Measurements from ENCODE around the gene HPCAL1. TPM values are rescaled to one million over a fixed set of nuclear protein-coding genes. Genes with fewer than 3 reads are reported as not detected.

HPCAL1 gene
- total and polyA plus RNA-seq, 2 of the 4 experiments (the other 2 are of a cell fraction): 8.2 to 33.7 TPM

DNA sequence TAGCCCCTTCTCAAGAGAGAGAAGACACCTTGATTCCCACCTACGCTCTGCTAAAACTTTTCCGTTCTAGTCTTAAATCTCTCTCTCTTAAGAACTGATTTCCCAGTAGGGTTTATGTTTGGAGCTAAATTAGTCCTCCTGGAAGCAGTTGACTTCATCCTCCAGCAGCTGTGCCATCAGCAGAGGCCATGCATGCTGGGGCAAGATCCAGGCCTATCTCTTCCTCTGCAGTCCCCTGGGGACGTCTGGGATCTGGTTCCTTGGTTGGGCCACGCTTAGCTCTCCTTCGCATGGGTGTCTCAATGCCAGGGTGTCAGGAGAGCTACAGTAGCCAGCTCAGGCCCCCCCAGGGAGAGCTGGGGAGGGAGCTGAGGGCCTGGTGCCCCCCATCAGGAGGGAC lies 49.7 kb downstream of the HPCAL1 start:
- H2AK9ac ChIP-seq (replicated peaks; ENCODE audit: low read depth, low read length, poor library complexity): no peak overlapping the region
- no peak overlapping the region for H3K18ac ChIP-seq (ENCODE audit: low read depth, low read length)
- peaks cover 9 to 26% of the 10 kb centered on the region in 2 experiments; a peak in 3 of 4 replicates for H3K79me1 ChIP-seq (ENCODE audit: low read depth in 1 of 2, low read length in 2 of 2)
- H4K5ac ChIP-seq (ENCODE audit: low read depth, low read length): no peak overlapping the region
- no peak overlapping the region for H3K4me3 ChIP-seq (ENCODE audit: insufficient read depth, low read depth, low read length)
- ChIA-PET CTCF (no interaction called here), POLR2A (ENCODE audit: unreplicated experiment) (no interaction called here)
- no peak overlapping the region for H3K9ac ChIP-seq (ENCODE audit: low read depth, low read length)
- no peak overlapping the region for H4K8ac ChIP-seq (ENCODE audit: low read depth in 2 of 2, low read length in 2 of 2)
- 93% methylated on average over 3 of the region's 5 CpGs; no CpG with 5 or more reads in 1 of the 2 experiments for WGBS, 2 experiments (ENCODE audit: extremely low coverage in 2 of 2, insufficient read length in 1 of 2)
- H3K4ac ChIP-seq (ENCODE audit: low read depth, low read length): no peak overlapping the region
- peaks cover under 1% of the 10 kb centered on the region; the same call in 1 of the 2 replicates for H3K4me1 ChIP-seq (ENCODE audit: control insufficient read depth, insufficient read depth, low read length)
- no peak overlapping the region for H3K14ac ChIP-seq (replicated peaks; ENCODE audit: low read depth, low read length)
- H3K9me1 ChIP-seq (ENCODE audit: insufficient read depth, low read length): peaks cover under 1% of the 10 kb centered on the region; the same call in 1 of the 2 replicates
- intact Hi-C loops (cut with micrococcal nuclease) (no loop called here), dilution Hi-C loops (cut with HindIII; ENCODE audit: low sequenced_read_pairs, unreplicated experiment) (no loop called here), in situ Hi-C loops (cut with MboI; ENCODE audit: low sequenced_read_pairs) (no loop called here)
- no peak overlapping the region for H2BK120ac ChIP-seq (ENCODE audit: low read depth, low read length)
- no peak overlapping the region for H2AK5ac ChIP-seq (ENCODE audit: low read depth, low read length)
- no peak overlapping the region for H2BK5ac ChIP-seq (ENCODE audit: low read depth, low read length, poor library complexity, severe bottlenecking)
- no peaks in the 10 kb centered on the region for H3K9me3 ChIP-seq (ENCODE audit: control insufficient read depth, insufficient read depth, low read length)
- no peak overlapping the region for H2BK15ac ChIP-seq (ENCODE audit: low read depth, low read length)
- DNase-seq (no peak), ATAC-seq (ENCODE audit: low read depth) (no peak)
- no peak overlapping the region for H2AFZ ChIP-seq (replicated peaks; ENCODE audit: low read length, poor library complexity)
- no peak overlapping the region for H2BK20ac ChIP-seq (ENCODE audit: low read depth, low read length)
- no peaks in the 10 kb centered on the region for H3K36me3 ChIP-seq (ENCODE audit: control insufficient read depth, insufficient read depth, low read length)
- H3K27ac ChIP-seq (ENCODE audit: insufficient read depth, low read length): no peak overlapping the region
- peaks cover 14% of the 10 kb centered on the region; the same call in 1 of the 2 replicates for H4K20me1 ChIP-seq (ENCODE audit: insufficient read depth, low read length)
- H3K4me2 ChIP-seq (ENCODE audit: low read depth, low read length): no peak overlapping the region
- no peak overlapping the region for H3K23ac ChIP-seq (ENCODE audit: low read depth, low read length)
- no peak overlapping the region for H4K91ac ChIP-seq (ENCODE audit: insufficient read depth, low read depth, low read length)
- no TSS peak for BruUV-seq (replicated peaks)
- no peak for TF ChIP-seq CHD1 (IDR thresholded peaks at IDR 0.05; ENCODE audit: low read depth, low read length)
- TF ChIP-seq, protein P1, sequence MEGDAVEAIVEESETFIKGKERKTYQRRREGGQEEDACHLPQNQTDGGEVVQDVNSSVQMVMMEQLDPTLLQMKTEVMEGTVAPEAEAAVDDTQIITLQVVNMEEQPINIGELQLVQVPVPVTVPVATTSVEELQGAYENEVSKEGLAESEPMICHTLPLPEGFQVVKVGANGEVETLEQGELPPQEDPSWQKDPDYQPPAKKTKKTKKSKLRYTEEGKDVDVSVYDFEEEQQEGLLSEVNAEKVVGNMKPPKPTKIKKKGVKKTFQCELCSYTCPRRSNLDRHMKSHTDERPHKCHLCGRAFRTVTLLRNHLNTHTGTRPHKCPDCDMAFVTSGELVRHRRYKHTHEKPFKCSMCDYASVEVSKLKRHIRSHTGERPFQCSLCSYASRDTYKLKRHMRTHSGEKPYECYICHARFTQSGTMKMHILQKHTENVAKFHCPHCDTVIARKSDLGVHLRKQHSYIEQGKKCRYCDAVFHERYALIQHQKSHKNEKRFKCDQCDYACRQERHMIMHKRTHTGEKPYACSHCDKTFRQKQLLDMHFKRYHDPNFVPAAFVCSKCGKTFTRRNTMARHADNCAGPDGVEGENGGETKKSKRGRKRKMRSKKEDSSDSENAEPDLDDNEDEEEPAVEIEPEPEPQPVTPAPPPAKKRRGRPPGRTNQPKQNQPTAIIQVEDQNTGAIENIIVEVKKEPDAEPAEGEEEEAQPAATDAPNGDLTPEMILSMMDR (conservative IDR thresholded peaks at IDR 0.05; ENCODE audit: low read depth, low read length): no peak
- TF ChIP-seq CEBPB (IDR thresholded peaks at IDR 0.05; ENCODE audit: low read depth, low read length): no peak
- TF ChIP-seq MXI1 (IDR thresholded peaks at IDR 0.05; ENCODE audit: borderline replicate concordance, low read depth, low read length): no peak
- no peak for TF ChIP-seq FOS (IDR thresholded peaks at IDR 0.05; ENCODE audit: low read depth, low read length)
- TF ChIP-seq POLR2A (IDR thresholded peaks at IDR 0.05; ENCODE audit: low read depth, low read length): no peak
- TF ChIP-seq RAD21 (IDR thresholded peaks at IDR 0.05; ENCODE audit: low read length): no peak
- TF ChIP-seq MAFK (IDR thresholded peaks at IDR 0.05; ENCODE audit: low read depth, low read length): no peak
- TF ChIP-seq, protein P2, sequence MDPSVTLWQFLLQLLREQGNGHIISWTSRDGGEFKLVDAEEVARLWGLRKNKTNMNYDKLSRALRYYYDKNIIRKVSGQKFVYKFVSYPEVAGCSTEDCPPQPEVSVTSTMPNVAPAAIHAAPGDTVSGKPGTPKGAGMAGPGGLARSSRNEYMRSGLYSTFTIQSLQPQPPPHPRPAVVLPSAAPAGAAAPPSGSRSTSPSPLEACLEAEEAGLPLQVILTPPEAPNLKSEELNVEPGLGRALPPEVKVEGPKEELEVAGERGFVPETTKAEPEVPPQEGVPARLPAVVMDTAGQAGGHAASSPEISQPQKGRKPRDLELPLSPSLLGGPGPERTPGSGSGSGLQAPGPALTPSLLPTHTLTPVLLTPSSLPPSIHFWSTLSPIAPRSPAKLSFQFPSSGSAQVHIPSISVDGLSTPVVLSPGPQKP (IDR thresholded peaks at IDR 0.05; ENCODE audit: borderline replicate concordance, low read depth, low read length): no peak
- no peak for TF ChIP-seq MAZ (IDR thresholded peaks at IDR 0.05; ENCODE audit: borderline replicate concordance, low read depth, low read length)
- no peak for TF ChIP-seq RFX5 (IDR thresholded peaks at IDR 0.05; ENCODE audit: low read depth, low read length)
- TF ChIP-seq NFE2L2 (IDR thresholded peaks at IDR 0.05; ENCODE audit: low read depth, low read length): no peak
- no peak for TF ChIP-seq USF2 (IDR thresholded peaks at IDR 0.05; ENCODE audit: low read depth, low read length)
- no peak for TF ChIP-seq RCOR1 (IDR thresholded peaks at IDR 0.05; ENCODE audit: insufficient replicate concordance, low read length)
- no peak for TF ChIP-seq SMC3 (IDR thresholded peaks at IDR 0.05; ENCODE audit: low read depth, low read length)
- H3K27me3 ChIP-seq (ENCODE audit: control insufficient read depth, insufficient read depth, low read length): no peaks in the 10 kb centered on the region
- no peak overlapping the region for H3K56ac ChIP-seq (ENCODE audit: extremely low read depth, insufficient read depth, low read length)
